ENCODE results near the gene ITSN1. TPM values are rescaled to one million over a fixed set of nuclear protein-coding genes. Genes with fewer than 3 reads are reported as not detected.

Gene ITSN1
- total and polyA plus RNA-seq, 2 experiments from 2014 or later = 77.9 to 95.7 TPM

- H3K9me3 Mint-ChIP-seq = no peaks in the 10 kb centered on the region; the same call in 2 of the 3 replicates
- H3K36me3 Mint-ChIP-seq (ENCODE audit: low read depth) = no peaks in the 10 kb centered on the region
- no peaks in the 10 kb centered on the region for H3K79me2 ChIP-seq (replicated peaks; ENCODE audit: insufficient read depth)
- H2AFZ ChIP-seq = no peak overlapping the region
- H3K27me3 ChIP-seq (ENCODE audit: insufficient read depth) = no peaks in the 10 kb centered on the region
- peaks cover 3% of the 10 kb centered on the region; the same call in 1 of the 2 replicates for H3K9me2 ChIP-seq (ENCODE audit: insufficient read depth)
- H3K27ac Mint-ChIP-seq = no peak overlapping the region
- H3F3A ChIP-seq (replicated peaks; ENCODE audit: low read depth) = no peaks in the 10 kb centered on the region
- no peak overlapping the region for H3K27ac ChIP-seq (ENCODE audit: low read depth)
- no peaks in the 10 kb centered on the region for H3K36me3 ChIP-seq (ENCODE audit: insufficient read depth)
- H3K4me3 Mint-ChIP-seq = no peak overlapping the region
- H3K4me3 ChIP-seq = no peak overlapping the region
- H4K20me1 ChIP-seq (replicated peaks; ENCODE audit: insufficient read depth) = no peaks in the 10 kb centered on the region
- H3K27me3 Mint-ChIP-seq (ENCODE audit: insufficient read depth, low read depth, poor library complexity) = peaks cover 3% of the 10 kb centered on the region
- H3K4me2 ChIP-seq = no peak overlapping the region
- no peak for DNase-seq (ENCODE audit: low spot score)
- no peaks in the 10 kb centered on the region for H3K4me1 Mint-ChIP-seq
- no peaks in the 10 kb centered on the region for H3K4me1 ChIP-seq (ENCODE audit: insufficient read depth)
- ATAC-seq = no peak
- TF ChIP-seq JUNB (IDR thresholded peaks at IDR 0.05; ENCODE audit: unreplicated experiment) = no peak
- no peak for TF ChIP-seq NANOG (IDR thresholded peaks at IDR 0.05; ENCODE audit: borderline replicate concordance)
- TF ChIP-seq, protein P1, sequence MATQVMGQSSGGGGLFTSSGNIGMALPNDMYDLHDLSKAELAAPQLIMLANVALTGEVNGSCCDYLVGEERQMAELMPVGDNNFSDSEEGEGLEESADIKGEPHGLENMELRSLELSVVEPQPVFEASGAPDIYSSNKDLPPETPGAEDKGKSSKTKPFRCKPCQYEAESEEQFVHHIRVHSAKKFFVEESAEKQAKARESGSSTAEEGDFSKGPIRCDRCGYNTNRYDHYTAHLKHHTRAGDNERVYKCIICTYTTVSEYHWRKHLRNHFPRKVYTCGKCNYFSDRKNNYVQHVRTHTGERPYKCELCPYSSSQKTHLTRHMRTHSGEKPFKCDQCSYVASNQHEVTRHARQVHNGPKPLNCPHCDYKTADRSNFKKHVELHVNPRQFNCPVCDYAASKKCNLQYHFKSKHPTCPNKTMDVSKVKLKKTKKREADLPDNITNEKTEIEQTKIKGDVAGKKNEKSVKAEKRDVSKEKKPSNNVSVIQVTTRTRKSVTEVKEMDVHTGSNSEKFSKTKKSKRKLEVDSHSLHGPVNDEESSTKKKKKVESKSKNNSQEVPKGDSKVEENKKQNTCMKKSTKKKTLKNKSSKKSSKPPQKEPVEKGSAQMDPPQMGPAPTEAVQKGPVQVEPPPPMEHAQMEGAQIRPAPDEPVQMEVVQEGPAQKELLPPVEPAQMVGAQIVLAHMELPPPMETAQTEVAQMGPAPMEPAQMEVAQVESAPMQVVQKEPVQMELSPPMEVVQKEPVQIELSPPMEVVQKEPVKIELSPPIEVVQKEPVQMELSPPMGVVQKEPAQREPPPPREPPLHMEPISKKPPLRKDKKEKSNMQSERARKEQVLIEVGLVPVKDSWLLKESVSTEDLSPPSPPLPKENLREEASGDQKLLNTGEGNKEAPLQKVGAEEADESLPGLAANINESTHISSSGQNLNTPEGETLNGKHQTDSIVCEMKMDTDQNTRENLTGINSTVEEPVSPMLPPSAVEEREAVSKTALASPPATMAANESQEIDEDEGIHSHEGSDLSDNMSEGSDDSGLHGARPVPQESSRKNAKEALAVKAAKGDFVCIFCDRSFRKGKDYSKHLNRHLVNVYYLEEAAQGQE (IDR thresholded peaks at IDR 0.05; ENCODE audit: unreplicated experiment) = no peak
- no peak for TF ChIP-seq CREB1 (CRISPR knock-in tag; IDR thresholded peaks at IDR 0.05; ENCODE audit: low read depth)
- no peak for TF ChIP-seq ZNF331 (CRISPR knock-in tag; IDR thresholded peaks at IDR 0.05; ENCODE audit: low read depth)
- TF ChIP-seq POLR2AphosphoS5 (IDR thresholded peaks at IDR 0.05; ENCODE audit: low read depth) = no peak
- TF ChIP-seq, protein P2, sequence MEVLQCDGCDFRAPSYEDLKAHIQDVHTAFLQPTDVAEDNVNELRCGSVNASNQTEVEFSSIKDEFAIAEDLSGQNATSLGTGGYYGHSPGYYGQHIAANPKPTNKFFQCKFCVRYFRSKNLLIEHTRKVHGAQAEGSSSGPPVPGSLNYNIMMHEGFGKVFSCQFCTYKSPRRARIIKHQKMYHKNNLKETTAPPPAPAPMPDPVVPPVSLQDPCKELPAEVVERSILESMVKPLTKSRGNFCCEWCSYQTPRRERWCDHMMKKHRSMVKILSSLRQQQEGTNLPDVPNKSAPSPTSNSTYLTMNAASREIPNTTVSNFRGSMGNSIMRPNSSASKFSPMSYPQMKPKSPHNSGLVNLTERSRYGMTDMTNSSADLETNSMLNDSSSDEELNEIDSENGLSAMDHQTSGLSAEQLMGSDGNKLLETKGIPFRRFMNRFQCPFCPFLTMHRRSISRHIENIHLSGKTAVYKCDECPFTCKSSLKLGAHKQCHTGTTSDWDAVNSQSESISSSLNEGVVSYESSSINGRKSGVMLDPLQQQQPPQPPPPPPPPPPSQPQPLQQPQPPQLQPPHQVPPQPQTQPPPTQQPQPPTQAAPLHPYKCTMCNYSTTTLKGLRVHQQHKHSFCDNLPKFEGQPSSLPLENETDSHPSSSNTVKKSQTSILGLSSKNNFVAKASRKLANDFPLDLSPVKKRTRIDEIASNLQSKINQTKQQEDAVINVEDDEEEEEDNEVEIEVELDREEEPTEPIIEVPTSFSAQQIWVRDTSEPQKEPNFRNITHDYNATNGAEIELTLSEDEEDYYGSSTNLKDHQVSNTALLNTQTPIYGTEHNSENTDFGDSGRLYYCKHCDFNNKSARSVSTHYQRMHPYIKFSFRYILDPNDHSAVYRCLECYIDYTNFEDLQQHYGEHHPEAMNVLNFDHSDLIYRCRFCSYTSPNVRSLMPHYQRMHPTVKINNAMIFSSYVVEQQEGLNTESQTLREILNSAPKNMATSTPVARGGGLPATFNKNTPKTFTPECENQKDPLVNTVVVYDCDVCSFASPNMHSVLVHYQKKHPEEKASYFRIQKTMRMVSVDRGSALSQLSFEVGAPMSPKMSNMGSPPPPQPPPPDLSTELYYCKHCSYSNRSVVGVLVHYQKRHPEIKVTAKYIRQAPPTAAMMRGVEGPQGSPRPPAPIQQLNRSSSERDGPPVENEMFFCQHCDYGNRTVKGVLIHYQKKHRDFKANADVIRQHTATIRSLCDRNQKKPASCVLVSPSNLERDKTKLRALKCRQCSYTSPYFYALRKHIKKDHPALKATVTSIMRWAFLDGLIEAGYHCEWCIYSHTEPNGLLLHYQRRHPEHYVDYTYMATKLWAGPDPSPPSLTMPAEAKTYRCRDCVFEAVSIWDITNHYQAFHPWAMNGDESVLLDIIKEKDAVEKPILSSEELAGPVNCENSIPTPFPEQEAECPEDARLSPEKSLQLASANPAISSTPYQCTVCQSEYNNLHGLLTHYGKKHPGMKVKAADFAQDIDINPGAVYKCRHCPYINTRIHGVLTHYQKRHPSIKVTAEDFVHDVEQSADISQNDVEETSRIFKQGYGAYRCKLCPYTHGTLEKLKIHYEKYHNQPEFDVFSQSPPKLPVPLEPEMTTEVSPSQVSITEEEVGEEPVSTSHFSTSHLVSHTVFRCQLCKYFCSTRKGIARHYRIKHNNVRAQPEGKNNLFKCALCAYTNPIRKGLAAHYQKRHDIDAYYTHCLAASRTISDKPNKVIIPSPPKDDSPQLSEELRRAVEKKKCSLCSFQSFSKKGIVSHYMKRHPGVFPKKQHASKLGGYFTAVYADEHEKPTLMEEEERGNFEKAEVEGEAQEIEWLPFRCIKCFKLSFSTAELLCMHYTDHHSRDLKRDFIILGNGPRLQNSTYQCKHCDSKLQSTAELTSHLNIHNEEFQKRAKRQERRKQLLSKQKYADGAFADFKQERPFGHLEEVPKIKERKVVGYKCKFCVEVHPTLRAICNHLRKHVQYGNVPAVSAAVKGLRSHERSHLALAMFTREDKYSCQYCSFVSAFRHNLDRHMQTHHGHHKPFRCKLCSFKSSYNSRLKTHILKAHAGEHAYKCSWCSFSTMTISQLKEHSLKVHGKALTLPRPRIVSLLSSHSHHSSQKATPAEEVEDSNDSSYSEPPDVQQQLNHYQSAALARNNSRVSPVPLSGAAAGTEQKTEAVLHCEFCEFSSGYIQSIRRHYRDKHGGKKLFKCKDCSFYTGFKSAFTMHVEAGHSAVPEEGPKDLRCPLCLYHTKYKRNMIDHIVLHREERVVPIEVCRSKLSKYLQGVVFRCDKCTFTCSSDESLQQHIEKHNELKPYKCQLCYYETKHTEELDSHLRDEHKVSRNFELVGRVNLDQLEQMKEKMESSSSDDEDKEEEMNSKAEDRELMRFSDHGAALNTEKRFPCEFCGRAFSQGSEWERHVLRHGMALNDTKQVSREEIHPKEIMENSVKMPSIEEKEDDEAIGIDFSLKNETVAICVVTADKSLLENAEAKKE (CRISPR knock-in tag; IDR thresholded peaks at IDR 0.05) = no peak
- TF ChIP-seq EZH2 (IDR thresholded peaks at IDR 0.05; ENCODE audit: low read depth, unreplicated experiment) = no peak
- TF ChIP-seq EZH2phosphoT487 (IDR thresholded peaks at IDR 0.05; ENCODE audit: unreplicated experiment) = no peak
- no peak for TF ChIP-seq CTCF (conservative IDR thresholded peaks at IDR 0.05; ENCODE audit: low read depth in 2 of 2)
- TF ChIP-seq STAT1 (IDR thresholded peaks at IDR 0.05; ENCODE audit: unreplicated experiment) = no peak
- TF ChIP-seq ZNF114 (CRISPR knock-in tag; IDR thresholded peaks at IDR 0.05) = no peak
- no peak for TF ChIP-seq ETS1 (IDR thresholded peaks at IDR 0.05)
Observed at GRCh38 chr21:33865176-33865575, 222.9 kb downstream of the ITSN1 start.
